HepG2 (cell line): Measurements from ENCODE around the gene TYMP. TPM values are rescaled to one million over a fixed set of nuclear protein-coding genes. Genes with fewer than 3 reads are reported as not detected.

Experiments used
- ATAC-seq: fragments of 200-7000 bp; cut with Tn5 transposase; 3 replicates; pipeline ENCODE4 v1.9.1; 2020; ENCODE audit warnings: mild to moderate bottlenecking, moderate library complexity
- BruUV-seq: library from RNA; stranded (reverse); fragments of 400-500 nt; replicated peaks from 2 replicates; lab custom pipeline; 2021; lab: Mats Ljungman, UMichigan
- CTCF ChIA-PET: fragments of 300-600 bp; formaldehyde crosslinking; extraction: SDS; loops from one replicate; lab custom pipeline; 2021; ENCODE audit warnings: low total read pairs, inconsistent platforms, low intra/inter-chr PET ratio; lab: Yijun Ruan, JAX
- POLR2A ChIA-PET: fragments of 350-600 bp; sonication (Branson Sonifier 250); formaldehyde crosslinking; loops from one replicate; lab custom pipeline; 2020; ENCODE audit warnings: antibody characterized with exemption, inconsistent platforms; lab: Yijun Ruan, JAX
- DNase-seq: peaks from one replicate; pipeline ENCODE4 v3.0.0-alpha.2; 2015; ENCODE audit warnings: low spot score
- FAIRE-seq: peaks from 3 replicates; lab custom pipeline; 2011; peaks lifted over from hg19 to GRCh38; lab: Jason Lieb, UNC
- H2AFZ ChIP-seq: one replicate; pipeline ENCODE4 v1.6.1; 2011; ENCODE audit warnings: low read length, inconsistent platforms
- H3K27ac ChIP-seq: fragments of 300-600 bp; 3 replicates; pipeline ENCODE4 v1.8.0; 2011; ENCODE audit warnings: mixed run types, mild to moderate bottlenecking, mixed read lengths, low read length, inconsistent platforms; ENCODE audit not compliant: insufficient read depth; ENCODE audit errors: extremely low read length
- H3K27me3 ChIP-seq, 2 experiments: fragments of 200-600 bp in 1 of 2; 2 replicates in 1 of 2; 3 replicates in 1 of 2; pipeline versions ENCODE4 v1.6.0 to v1.8.0; 2011; ENCODE audit warnings: low read length in 2 of 2, mild to moderate bottlenecking in 2 of 2, moderate library complexity in 2 of 2, inconsistent platforms in 1 of 2; ENCODE audit not compliant: insufficient read depth in 2 of 2, control insufficient read depth in 1 of 2
- H3K36me3 ChIP-seq, 2 experiments: fragments of 200-600 bp in 1 of 2; replicated peaks in 1 of 2; 2 replicates in 1 of 2; 3 replicates in 1 of 2; pipeline versions ENCODE4 v1.5.1 to v1.8.0; 2011; ENCODE audit warnings: low read length in 2 of 2, inconsistent platforms in 1 of 2; ENCODE audit not compliant: insufficient read depth in 2 of 2, control insufficient read depth in 1 of 2
- H3K4me1 ChIP-seq: 2 replicates; pipeline ENCODE4 v1.5.1; 2012; ENCODE audit warnings: low read length, inconsistent platforms; ENCODE audit not compliant: insufficient read depth
- H3K4me2 ChIP-seq: 2 replicates; pipeline ENCODE4 v1.6.0; 2011; ENCODE audit warnings: low read depth, low read length, inconsistent platforms
- H3K4me3 ChIP-seq, 3 experiments: fragments of 200-600 bp in 1 of 3; sonication (generic), shearing (Covaris generic) in 1 of 3; replicated peaks in 1 of 3; 2 replicates each; pipeline ENCODE4 v1.5.1; 2011 to 2016; ENCODE audit warnings: low read length in 3 of 3, inconsistent platforms in 2 of 3, low read depth in 2 of 3, mild to moderate bottlenecking in 2 of 3, control low read depth in 1 of 3, mixed read lengths in 1 of 3; ENCODE audit not compliant: insufficient read depth in 1 of 3
- H3K79me2 ChIP-seq: one replicate; pipeline ENCODE4 v1.6.1; 2011; ENCODE audit warnings: low read length, inconsistent platforms; ENCODE audit not compliant: insufficient read depth
- H3K9ac ChIP-seq: 2 replicates; pipeline ENCODE4 v1.6.0; 2011; ENCODE audit warnings: mild to moderate bottlenecking, low read depth, low read length, inconsistent platforms; ENCODE audit not compliant: insufficient read depth
- H3K9me3 ChIP-seq: 2 replicates; pipeline ENCODE4 v1.5.1; 2012; ENCODE audit warnings: mild to moderate bottlenecking, low read length
- H4K20me1 ChIP-seq: 2 replicates; pipeline ENCODE4 v1.6.0; 2011; ENCODE audit warnings: inconsistent platforms, mild to moderate bottlenecking, low read length, moderate library complexity; ENCODE audit not compliant: insufficient read depth
- ELF1 ChIP-seq: sonication (generic); formaldehyde crosslinking; IDR thresholded peaks from 2 replicates; pipeline ENCODE4 v1.4.0; 2020; ENCODE audit warnings: missing genetic modification reagents
- HOXA9 ChIP-seq: sonication (generic); formaldehyde crosslinking; IDR thresholded peaks from 2 replicates; pipeline ENCODE4 v1.8.1; 2022; ENCODE audit warnings: missing genetic modification reagents, mild to moderate bottlenecking, moderate library complexity, borderline replicate concordance
- IKZF1 ChIP-seq: fragments of 450-650 bp; IDR thresholded peaks from 2 replicates; pipeline ENCODE4 v1.7.1; 2016
- KDM2A ChIP-seq: sonication (generic); formaldehyde crosslinking; IDR thresholded peaks from 2 replicates; pipeline ENCODE4 v1.4.0; 2020; ENCODE audit warnings: low read depth, missing genetic modification reagents, borderline replicate concordance
- MLLT10 ChIP-seq: sonication (generic); formaldehyde crosslinking; IDR thresholded peaks from 2 replicates; pipeline ENCODE4 v1.4.0; 2020; ENCODE audit warnings: missing genetic modification reagents
- RXRA ChIP-seq: sonication (generic); formaldehyde crosslinking; IDR thresholded peaks from 2 replicates; pipeline ENCODE4 v1.5.1; 2020; ENCODE audit warnings: missing genetic modification reagents
- SKIL ChIP-seq: sonication (generic); formaldehyde crosslinking; IDR thresholded peaks from 2 replicates; pipeline ENCODE4 v1.8.0; 2022; ENCODE audit warnings: missing genetic modification reagents, mild to moderate bottlenecking, moderate library complexity, borderline replicate concordance
- ZBTB7A ChIP-seq: sonication (generic); formaldehyde crosslinking; IDR thresholded peaks from 2 replicates; pipeline ENCODE4 v1.8.0; 2022; ENCODE audit warnings: mild to moderate bottlenecking, missing genetic modification reagents
- ZNF33B ChIP-seq: sonication (generic); formaldehyde crosslinking; IDR thresholded peaks from 2 replicates; pipeline ENCODE4 v1.5.1; 2020; ENCODE audit warnings: mild to moderate bottlenecking, missing genetic modification reagents
- ZNF75D ChIP-seq: sonication (generic); formaldehyde crosslinking; IDR thresholded peaks from 2 replicates; pipeline ENCODE4 v1.8.1; 2023; ENCODE audit warnings: missing genetic modification reagents, mild to moderate bottlenecking, borderline replicate concordance
- ZNF772 ChIP-seq: sonication (generic); formaldehyde crosslinking; IDR thresholded peaks from 2 replicates; pipeline ENCODE4 v1.5.0; 2020; ENCODE audit warnings: mild to moderate bottlenecking, missing genetic modification reagents
- ZSCAN25 ChIP-seq: sonication (generic); formaldehyde crosslinking; IDR thresholded peaks from 2 replicates; pipeline ENCODE4 v1.8.0; 2022; ENCODE audit warnings: mild to moderate bottlenecking, missing genetic modification reagents
- WGBS: methylation state at CpG from one replicate; pipeline ENCODE4 v1.1.6; 2017; ENCODE audit warnings: low lambda C conversion rate; 5-methylcytosine and 5-hydroxymethylcytosine counted together
- in situ Hi-C: cut with HindIII; loops from 2 replicates; pipeline ENCODE4 v1.10.0; 2017; ENCODE audit warnings: low pct_unique_long_range_greater_than_20kb; ENCODE audit not compliant: extremely low pct_ligation_motif_present
- intact Hi-C: fragments of 100-400 bp; cut with micrococcal nuclease; formaldehyde crosslinking; loops from one replicate; pipeline ENCODE4 v1.10.0; 2022; ENCODE audit not compliant: unreplicated experiment
- polyA plus RNA-seq, 8 experiments: library from polyadenylated mRNA; depleted of rRNA in 3 of 8; stranded (reverse) in 7 of 8; unstranded in 1 of 8; fragments of >200 nt; fragmentation: Illumina TruSeq in 4 of 8; extraction: Trizol in 4 of 8; gene quantifications; 2 replicates each; pipeline versions ENCODE4 v1.2.1 to v1.2.3, GENCODE V29; 2011 to 2016; ENCODE audit warnings: low read depth in 4 of 8, missing spikeins in 1 of 8, mixed read lengths in 1 of 8; ENCODE audit not compliant: insufficient read depth in 1 of 8
- total RNA-seq, 5 experiments: library from RNA; depleted of rRNA; stranded (reverse); fragments of >200 nt; fragmentation: Illumina TruSeq; extraction: Trizol; gene quantifications; 2 replicates each; pipeline ENCODE4 v1.2.3, GENCODE V29; 2016; ENCODE audit warnings: low read depth in 1 of 5
- TF ChIP-seq, protein P1 (sequence below): sonication (generic); formaldehyde crosslinking; IDR thresholded peaks from 2 replicates; pipeline ENCODE4 v1.5.0; 2020; ENCODE audit warnings: missing genetic modification reagents
- TF ChIP-seq, protein P2 (sequence below): sonication (generic); formaldehyde crosslinking; IDR thresholded peaks from 2 replicates; pipeline ENCODE4 v1.5.0; 2020; ENCODE audit warnings: mild to moderate bottlenecking, missing genetic modification reagents, borderline replicate concordance

Gene TYMP
- total and polyA plus RNA-seq, 2 of the 13 experiments (the other 11 are each of a cell fraction or from before 2014, with no cell fraction given) = 3.9 to 4.3 TPM

- H3K27me3 ChIP-seq = peaks cover 0 to 30% of the 10 kb centered on the region in 2 experiments; a peak in 2 of 5 replicates
- H3K4me1 ChIP-seq = peaks cover 11% of the 10 kb centered on the region
- no peak for ATAC-seq
- no peak for FAIRE-seq
- no peaks in the 10 kb centered on the region for H3K9me3 ChIP-seq
- DNase-seq = no peak
- H3K36me3 ChIP-seq = no peaks in the 10 kb centered on the region
- H2AFZ ChIP-seq = no peak overlapping the region
- TF ChIP-seq ZBTB7A (no peak), IKZF1 (no peak), HOXA9 (CRISPR knock-in tag) (no peak), ZNF772 (no peak), KDM2A (CRISPR knock-in tag) (no peak), RXRA (CRISPR knock-in tag) (no peak), SKIL (CRISPR knock-in tag) (no peak), ZSCAN25 (CRISPR knock-in tag) (no peak), ELF1 (CRISPR knock-in tag) (no peak), ZNF75D (no peak), ZNF33B (no peak), MLLT10 (no peak)
- TF ChIP-seq, protein P1, sequence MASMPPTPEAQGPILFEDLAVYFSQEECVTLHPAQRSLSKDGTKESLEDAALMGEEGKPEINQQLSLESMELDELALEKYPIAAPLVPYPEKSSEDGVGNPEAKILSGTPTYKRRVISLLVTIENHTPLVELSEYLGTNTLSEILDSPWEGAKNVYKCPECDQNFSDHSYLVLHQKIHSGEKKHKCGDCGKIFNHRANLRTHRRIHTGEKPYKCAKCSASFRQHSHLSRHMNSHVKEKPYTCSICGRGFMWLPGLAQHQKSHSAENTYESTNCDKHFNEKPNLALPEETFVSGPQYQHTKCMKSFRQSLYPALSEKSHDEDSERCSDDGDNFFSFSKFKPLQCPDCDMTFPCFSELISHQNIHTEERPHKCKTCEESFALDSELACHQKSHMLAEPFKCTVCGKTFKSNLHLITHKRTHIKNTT (CRISPR knock-in tag) = no peak
- TF ChIP-seq, protein P2, sequence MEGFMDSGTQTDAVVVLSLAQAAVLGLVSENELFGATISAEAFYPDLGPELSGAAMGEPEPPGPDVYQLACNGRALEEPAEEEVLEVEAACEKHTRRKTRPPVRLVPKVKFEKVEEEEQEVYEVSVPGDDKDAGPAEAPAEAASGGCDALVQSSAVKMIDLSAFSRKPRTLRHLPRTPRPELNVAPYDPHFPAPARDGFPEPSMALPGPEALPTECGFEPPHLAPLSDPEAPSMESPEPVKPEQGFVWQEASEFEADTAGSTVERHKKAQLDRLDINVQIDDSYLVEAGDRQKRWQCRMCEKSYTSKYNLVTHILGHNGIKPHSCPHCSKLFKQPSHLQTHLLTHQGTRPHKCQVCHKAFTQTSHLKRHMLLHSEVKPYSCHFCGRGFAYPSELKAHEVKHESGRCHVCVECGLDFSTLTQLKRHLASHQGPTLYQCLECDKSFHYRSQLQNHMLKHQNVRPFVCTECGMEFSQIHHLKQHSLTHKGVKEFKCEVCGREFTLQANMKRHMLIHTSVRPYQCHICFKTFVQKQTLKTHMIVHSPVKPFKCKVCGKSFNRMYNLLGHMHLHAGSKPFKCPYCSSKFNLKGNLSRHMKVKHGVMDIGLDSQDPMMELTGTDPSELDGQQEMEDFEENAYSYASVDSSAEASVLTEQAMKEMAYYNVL = no peak
- no peak overlapping the region for H3K27ac ChIP-seq
- H3K4me2 ChIP-seq = no peak overlapping the region
- no peaks in the 10 kb centered on the region for H3K79me2 ChIP-seq
- intact Hi-C loops (loop anchor here (5.0 kb wide), 1 partner anchor 33 kb away; the partner anchor contains the start of gene SCO2), in situ Hi-C loops (no loop called here)
- H3K4me3 ChIP-seq = no peak overlapping the region
- no TSS peak for BruUV-seq
- CTCF ChIA-PET = no interaction called here
- POLR2A ChIA-PET = no interaction called here
- WGBS = 57% methylated on average over 3 of the region's 3 CpGs
- no peak overlapping the region for H3K9ac ChIP-seq
- no peaks in the 10 kb centered on the region for H4K20me1 ChIP-seq
Observed at GRCh38 chr22:50560034-50560433, 30.2 kb upstream of the TYMP start.
